Mesendoderm (in vitro differentiated cells): Measurements from ENCODE around the gene PLCG2.

ENCODE experiments used
- DNase-seq: peaks from one replicate; pipeline ENCODE4 v3.0.0; 2013
- H2AK5ac ChIP-seq: 2 replicates; pipeline ENCODE4 v1.6.1; 2013; ENCODE audit warnings: low read length, inconsistent platforms
- H2BK120ac ChIP-seq: 2 replicates; pipeline ENCODE4 v1.6.1; 2013; ENCODE audit warnings: low read depth, mild to moderate bottlenecking, low read length, moderate library complexity, mixed read lengths
- H2BK15ac ChIP-seq: replicated peaks from 2 replicates; pipeline ENCODE4 v1.6.1; 2013; ENCODE audit warnings: low read depth, mild to moderate bottlenecking, moderate library complexity
- H2BK5ac ChIP-seq: 2 replicates; pipeline ENCODE4 v1.6.1; 2013; ENCODE audit warnings: low read length, inconsistent platforms
- H3K18ac ChIP-seq: 2 replicates; pipeline ENCODE4 v1.6.1; 2013; ENCODE audit warnings: mild to moderate bottlenecking, low read length, mixed read lengths
- H3K23ac ChIP-seq: one replicate; pipeline ENCODE4 v1.6.1; 2013; ENCODE audit warnings: low read length
- H3K27ac ChIP-seq: 2 replicates; pipeline ENCODE4 v1.5.1; 2013; ENCODE audit warnings: low read depth, mild to moderate bottlenecking, inconsistent platforms, low read length, moderate library complexity
- H3K27me3 ChIP-seq: 2 replicates; pipeline ENCODE4 v1.6.1; 2013; ENCODE audit warnings: low read length, control low read depth, mild to moderate bottlenecking, inconsistent platforms; ENCODE audit not compliant: insufficient read depth, poor library complexity
- H3K36me3 ChIP-seq: 2 replicates; pipeline ENCODE4 v1.6.1; 2013; ENCODE audit warnings: low read length, inconsistent platforms; ENCODE audit not compliant: control insufficient read depth, insufficient read depth
- H3K4ac ChIP-seq: one replicate; pipeline ENCODE4 v1.6.1; 2013; ENCODE audit warnings: low read depth, mild to moderate bottlenecking, low read length, moderate library complexity
- H3K4me1 ChIP-seq: 2 replicates; pipeline ENCODE4 v1.6.1; 2013; ENCODE audit warnings: low read depth, low read length, inconsistent platforms; ENCODE audit not compliant: control insufficient read depth
- H3K4me2 ChIP-seq: 2 replicates; pipeline ENCODE4 v1.6.1; 2013; ENCODE audit warnings: low read length
- H3K4me3 ChIP-seq: 2 replicates; pipeline ENCODE4 v1.5.1; 2013; ENCODE audit warnings: mild to moderate bottlenecking, low read length
- H3K56ac ChIP-seq: one replicate; pipeline ENCODE4 v1.6.1; 2013; ENCODE audit warnings: low read length
- H3K79me1 ChIP-seq: 2 replicates; pipeline ENCODE4 v1.6.1; 2013; ENCODE audit warnings: low read length, inconsistent platforms
- H3K79me2 ChIP-seq: 2 replicates; pipeline ENCODE4 v1.6.1; 2013; ENCODE audit warnings: mild to moderate bottlenecking, low read length; ENCODE audit not compliant: control insufficient read depth, insufficient read depth
- H3K9ac ChIP-seq: 2 replicates; pipeline ENCODE4 v1.6.1; 2013; ENCODE audit warnings: low read length, inconsistent platforms
- H4K5ac ChIP-seq: one replicate; pipeline ENCODE4 v1.6.1; 2013; ENCODE audit warnings: low read length
- H4K8ac ChIP-seq: one replicate; pipeline ENCODE4 v1.6.1; 2013; ENCODE audit warnings: low read depth, mild to moderate bottlenecking, control low read depth, low read length, moderate library complexity
- WGBS: extraction: QIAGEN DNeasy Blood & Tissue Kit; methylation state at CpG from one replicate; pipeline ENCODE4 v1.1.7; 2013; ENCODE audit warnings: low lambda C conversion rate, missing lambda C conversion rate; ENCODE audit not compliant: insufficient coverage; ENCODE audit errors: extremely low coverage; 5-methylcytosine and 5-hydroxymethylcytosine counted together

The PLCG2 gene

DNA sequence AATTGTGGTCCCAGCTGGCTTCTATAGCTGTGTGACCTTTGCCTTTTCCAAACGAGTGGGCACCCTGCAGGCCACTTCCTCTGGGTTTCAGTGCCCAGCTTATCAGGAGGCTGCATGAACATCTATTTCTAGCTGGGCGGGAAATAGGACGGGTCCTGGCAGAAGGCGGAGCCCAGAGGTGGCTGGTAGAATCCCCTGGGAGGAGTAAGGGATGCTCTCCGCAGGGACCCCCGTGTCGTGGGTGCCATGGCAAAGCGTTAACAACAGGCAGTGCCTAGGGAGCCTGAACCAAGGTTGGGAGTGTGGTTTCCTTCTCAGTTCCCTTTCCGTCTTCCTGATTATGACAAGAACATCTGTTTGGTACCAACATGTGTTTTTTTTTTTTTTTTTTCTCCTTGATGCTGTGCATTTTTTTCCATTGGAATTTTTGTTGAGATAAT, 58.2 kb downstream of the PLCG2 start:
- H3K9ac ChIP-seq: no peak overlapping the region

DNA sequence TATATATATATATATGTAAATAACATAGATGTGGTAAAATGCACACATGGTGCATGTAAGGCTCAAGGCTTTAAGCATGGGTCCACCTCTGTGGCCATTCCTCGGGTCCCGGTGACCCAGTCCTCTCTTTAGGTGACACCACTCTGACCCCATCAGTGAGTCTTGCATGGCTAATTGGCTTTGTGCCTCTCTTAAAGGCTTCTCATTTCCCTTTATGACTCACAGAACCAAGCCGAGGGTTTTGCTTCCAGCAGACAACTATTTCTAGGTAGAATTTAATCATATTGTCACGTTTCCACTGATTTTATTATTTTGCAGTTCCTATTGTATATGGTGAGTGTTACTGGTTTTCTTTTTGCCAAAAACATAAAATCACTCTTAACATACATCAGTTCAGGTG, 59.7 kb downstream of the PLCG2 start:
- no peaks in the 10 kb centered on the region for H3K4me1 ChIP-seq
- H3K56ac ChIP-seq: no peak overlapping the region
- no peak for DNase-seq

More for the DNA sequence above, 58.2 kb downstream of the PLCG2 start:
- Histone ChIP-seq H2BK5ac (no peak overlapping the region), H3K27ac (no peak overlapping the region), H3K18ac (no peak overlapping the region), H3K4ac (no peak overlapping the region), H3K4me2 (no peak overlapping the region), H4K8ac (no peak overlapping the region), H4K5ac (no peak overlapping the region), H3K36me3 (no peaks in the 10 kb centered on the region), H3K4me1 (no peaks in the 10 kb centered on the region), H3K79me2 (no peaks in the 10 kb centered on the region), H2AK5ac (no peak overlapping the region), H3K79me1 (no peaks in the 10 kb centered on the region), H2BK15ac (no peak overlapping the region), H3K27me3 (no peaks in the 10 kb centered on the region), H3K4me3 (no peak overlapping the region), H3K23ac (no peak overlapping the region), H3K56ac (no peak overlapping the region), H2BK120ac (no peak overlapping the region)
- no CpG with 5 or more reads among the region's 9 CpGs for WGBS
- no peak for DNase-seq

DNA sequence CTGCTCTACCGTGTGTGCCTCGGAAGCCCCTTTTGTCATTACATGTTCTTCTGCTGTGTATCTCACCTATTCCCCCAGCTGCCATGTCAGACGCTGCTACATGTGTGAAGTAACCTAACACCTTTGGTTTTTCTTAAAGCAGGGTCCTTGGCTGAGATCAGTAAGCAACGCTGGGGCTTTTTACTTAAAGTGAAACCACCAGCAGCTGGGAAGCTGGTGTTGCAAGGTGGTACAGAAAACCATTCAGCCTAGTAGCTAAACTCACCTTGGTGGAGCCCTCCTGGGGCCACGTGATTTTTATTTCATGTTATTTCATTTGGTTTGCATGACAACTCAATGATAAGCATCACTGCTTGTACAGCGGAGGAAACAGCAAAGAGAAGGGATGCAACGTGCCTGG, 62.6 kb downstream of the PLCG2 start:
- no peak for DNase-seq
- Histone ChIP-seq H3K4me2 (no peak overlapping the region), H4K8ac (no peak overlapping the region), H2BK120ac (no peak overlapping the region), H4K5ac (no peak overlapping the region), H3K79me2 (no peaks in the 10 kb centered on the region), H2AK5ac (no peak overlapping the region), H3K4ac (no peak overlapping the region), H3K4me1 (no peaks in the 10 kb centered on the region), H3K27me3 (no peaks in the 10 kb centered on the region), H3K23ac (no peak overlapping the region), H3K27ac (no peak overlapping the region), H3K56ac (no peak overlapping the region), H3K9ac (no peak overlapping the region), H3K4me3 (no peak overlapping the region), H3K18ac (no peak overlapping the region), H2BK5ac (no peak overlapping the region), H3K36me3 (no peaks in the 10 kb centered on the region), H2BK15ac (no peak overlapping the region), H3K79me1 (no peaks in the 10 kb centered on the region)
- no CpG with 5 or more reads among the region's 7 CpGs for WGBS

More for the DNA sequence above, 59.7 kb downstream of the PLCG2 start:
- no peak overlapping the region for H3K4me3 ChIP-seq
- no peak overlapping the region for H3K4ac ChIP-seq
- H3K27ac ChIP-seq: no peak overlapping the region
- H3K36me3 ChIP-seq: no peaks in the 10 kb centered on the region
- H3K23ac ChIP-seq: no peak overlapping the region
- no peak overlapping the region for H3K18ac ChIP-seq
- H3K9ac ChIP-seq: no peak overlapping the region
- H2BK5ac ChIP-seq: no peak overlapping the region
- WGBS: no CpG with 5 or more reads among the region's 4 CpGs
- no peak overlapping the region for H4K8ac ChIP-seq
- no peak overlapping the region for H3K4me2 ChIP-seq
- H3K79me2 ChIP-seq: no peaks in the 10 kb centered on the region
- H2BK15ac ChIP-seq: no peak overlapping the region
- H3K79me1 ChIP-seq: no peaks in the 10 kb centered on the region
- no peak overlapping the region for H4K5ac ChIP-seq
- H3K27me3 ChIP-seq: no peaks in the 10 kb centered on the region
- no peak overlapping the region for H2BK120ac ChIP-seq
- H2AK5ac ChIP-seq: no peak overlapping the region

DNA sequence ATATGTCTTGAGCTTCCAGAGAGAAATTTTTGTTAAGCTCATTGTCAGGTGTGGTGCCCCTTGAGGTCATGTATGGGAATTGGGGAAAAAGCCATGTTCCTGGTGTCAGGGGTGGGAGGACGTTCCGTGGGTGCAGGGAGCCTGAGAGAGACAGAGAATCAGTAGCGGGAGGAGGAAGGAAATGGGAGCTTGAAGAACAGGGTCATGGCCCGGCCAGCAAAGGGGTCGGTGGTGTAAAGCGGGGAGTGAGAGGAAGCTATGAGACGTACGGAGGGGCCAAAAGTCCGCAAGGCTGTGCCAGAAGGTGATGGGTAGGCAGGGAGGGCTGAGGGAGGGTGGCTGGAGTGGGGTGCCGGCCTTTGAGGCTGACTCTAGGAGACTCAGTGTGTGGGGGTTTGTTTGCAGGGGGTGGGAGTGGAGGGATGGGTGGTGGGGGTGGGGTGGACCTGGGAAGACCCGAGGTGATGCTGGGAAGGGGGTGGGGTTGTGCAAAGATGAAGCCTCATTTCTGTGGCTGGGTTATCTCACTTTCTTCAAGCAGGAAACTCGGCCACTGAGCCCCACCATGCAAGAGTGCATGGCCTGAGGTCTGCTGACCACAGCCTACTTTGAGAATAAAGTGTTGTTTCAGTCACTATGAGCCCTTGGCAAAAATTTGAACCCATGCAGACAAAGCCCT, 63.6 kb downstream of the PLCG2 start:
- Histone ChIP-seq H3K4ac (no peak overlapping the region), H2BK5ac (no peak overlapping the region), H3K4me3 (no peak overlapping the region), H3K27ac (no peak overlapping the region), H3K4me1 (no peaks in the 10 kb centered on the region), H4K8ac (no peak overlapping the region), H3K9ac (no peak overlapping the region), H3K36me3 (no peaks in the 10 kb centered on the region), H3K79me1 (no peaks in the 10 kb centered on the region), H2BK120ac (no peak overlapping the region), H3K56ac (no peak overlapping the region), H3K18ac (no peak overlapping the region), H3K79me2 (no peaks in the 10 kb centered on the region), H3K4me2 (no peak overlapping the region), H3K23ac (no peak overlapping the region), H2BK15ac (no peak overlapping the region), H2AK5ac (no peak overlapping the region), H4K5ac (no peak overlapping the region), H3K27me3 (no peaks in the 10 kb centered on the region)
- no CpG with 5 or more reads among the region's 12 CpGs for WGBS
- no peak for DNase-seq

DNA sequence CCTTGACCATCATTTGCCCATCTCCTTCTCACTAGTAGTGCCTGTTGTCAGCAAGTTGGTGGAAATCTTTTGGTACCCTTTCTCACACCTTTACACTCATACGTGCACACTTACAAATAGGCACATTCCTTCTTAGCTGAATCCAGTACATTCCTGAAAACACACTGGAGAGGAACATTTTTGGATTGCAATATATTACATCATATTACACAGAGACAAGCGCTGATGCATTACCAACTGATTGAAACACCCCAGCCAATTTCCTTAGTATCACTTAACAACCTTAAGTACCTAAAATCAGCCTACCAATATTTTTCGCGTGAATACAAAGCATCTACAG, 64.1 kb downstream of the PLCG2 start:
- H3K56ac ChIP-seq: no peak overlapping the region
- no peak for DNase-seq
- H2BK15ac ChIP-seq: no peak overlapping the region
- no CpG with 5 or more reads among the region's 4 CpGs for WGBS
- H3K9ac ChIP-seq: no peak overlapping the region
- no peak overlapping the region for H3K4ac ChIP-seq
- H3K4me3 ChIP-seq: no peak overlapping the region
- no peak overlapping the region for H3K18ac ChIP-seq
- no peak overlapping the region for H3K4me2 ChIP-seq
- H3K79me1 ChIP-seq: no peaks in the 10 kb centered on the region
- H4K5ac ChIP-seq: no peak overlapping the region
- no peak overlapping the region for H3K27ac ChIP-seq
- H3K79me2 ChIP-seq: no peaks in the 10 kb centered on the region
- H3K4me1 ChIP-seq: no peaks in the 10 kb centered on the region
- no peak overlapping the region for H2BK120ac ChIP-seq
- no peak overlapping the region for H2BK5ac ChIP-seq
- H3K27me3 ChIP-seq: no peaks in the 10 kb centered on the region
- H3K23ac ChIP-seq: no peak overlapping the region
- H4K8ac ChIP-seq: no peak overlapping the region
- H3K36me3 ChIP-seq: no peaks in the 10 kb centered on the region
- no peak overlapping the region for H2AK5ac ChIP-seq

DNA sequence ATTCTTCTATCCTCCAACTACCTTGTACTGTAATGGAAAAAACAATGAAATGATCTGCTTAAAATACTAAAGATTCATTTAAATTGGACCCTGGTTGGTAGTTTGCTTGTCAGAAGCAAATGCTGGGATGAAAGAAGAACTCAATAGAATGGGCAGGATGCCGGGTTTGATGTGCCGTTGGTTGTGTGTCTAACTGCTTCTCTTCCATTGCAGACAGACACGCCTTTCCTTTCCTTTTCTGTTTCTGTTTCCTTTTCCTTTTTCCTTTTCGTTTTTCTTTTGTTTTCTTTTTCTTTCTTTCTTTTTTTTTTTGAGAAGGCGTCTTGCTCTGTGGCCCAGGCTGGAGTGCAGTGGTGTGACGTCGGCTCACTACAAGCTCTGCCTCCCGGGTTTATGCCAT, 64.6 kb downstream of the PLCG2 start:
- H2AK5ac ChIP-seq: no peak overlapping the region
- no peak overlapping the region for H3K4me2 ChIP-seq
- no peak overlapping the region for H3K9ac ChIP-seq
- no peak overlapping the region for H3K27ac ChIP-seq
- H3K4me1 ChIP-seq: peaks cover 3% of the 10 kb centered on the region
- no peak overlapping the region for H3K56ac ChIP-seq
- H2BK120ac ChIP-seq: no peak overlapping the region
- no peak overlapping the region for H3K23ac ChIP-seq
- H3K18ac ChIP-seq: no peak overlapping the region
- no peak overlapping the region for H4K5ac ChIP-seq
- H3K36me3 ChIP-seq: no peaks in the 10 kb centered on the region
- no peak overlapping the region for H2BK5ac ChIP-seq
- H3K79me1 ChIP-seq: no peaks in the 10 kb centered on the region
- no peaks in the 10 kb centered on the region for H3K79me2 ChIP-seq
- H2BK15ac ChIP-seq: no peak overlapping the region
- no peaks in the 10 kb centered on the region for H3K27me3 ChIP-seq
- H4K8ac ChIP-seq: no peak overlapping the region
- WGBS: no CpG with 5 or more reads among the region's 8 CpGs
- no peak for DNase-seq
- no peak overlapping the region for H3K4ac ChIP-seq
- H3K4me3 ChIP-seq: no peak overlapping the region
